Measurements from ENCODE around the gene HUWE1. TPM values are rescaled to one million over a fixed set of nuclear protein-coding genes. Genes with fewer than 3 reads are reported as not detected.
"Not testable (repeated sequence)": the region's sequence is repeated elsewhere in the genome, so short reads cannot be mapped to it uniquely, and the experiment has no call there.

The HUWE1 gene
- total and polyA plus RNA-seq, 2 donors from 2014 or later, result 34.2 to 203 TPM

GRCh38 chrX:53728506-53728905 lies 42.0 kb upstream of the HUWE1 start:
- Histone ChIP-seq H3K9me3 (ENCODE audit: control insufficient read depth in 2 of 3, insufficient read depth in 1 of 3, low read length in 3 of 3) (no peaks in the 10 kb centered on the region), H3K4me1 (ENCODE audit: control insufficient read depth in 2 of 3, insufficient read depth in 2 of 3, low read depth in 1 of 3, low read length in 3 of 3) (no peaks in the 10 kb centered on the region), H3K9ac (ENCODE audit: low read length in 3 of 3) (no peak overlapping the region), H3K27me3 (ENCODE audit: control insufficient read depth, insufficient read depth, low read length) (no peaks in the 10 kb centered on the region), H3K27ac (ENCODE audit: low read depth in 2 of 2, low read length in 2 of 2) (no peak overlapping the region), H3K36me3 (ENCODE audit: control insufficient read depth in 2 of 3, insufficient read depth in 3 of 3, low read length in 3 of 3) (no peaks in the 10 kb centered on the region), H3K4me3 (ENCODE audit: low read length in 3 of 3) (no peak overlapping the region)
- intact Hi-C loops (cut with DNase I), result no loop called here
- FAIRE-seq (no peak), DNase-seq (no peak)
- TF ChIP-seq CTCF (IDR thresholded peaks at IDR 0.05; ENCODE audit: borderline replicate concordance, extremely low read depth, insufficient read depth), result no peak

- Histone ChIP-seq H3K4me3 (ENCODE audit: low read length in 3 of 3) (no peak overlapping the region), H3K27me3 (ENCODE audit: control insufficient read depth, insufficient read depth, low read length) (no peaks in the 10 kb centered on the region), H3K4me1 (ENCODE audit: control insufficient read depth in 2 of 3, insufficient read depth in 2 of 3, low read depth in 1 of 3, low read length in 3 of 3) (no peaks in the 10 kb centered on the region), H3K9me3 (ENCODE audit: control insufficient read depth in 2 of 3, insufficient read depth in 1 of 3, low read length in 3 of 3) (no peaks in the 10 kb centered on the region), H3K9ac (ENCODE audit: low read length in 3 of 3) (no peak overlapping the region), H3K36me3 (ENCODE audit: control insufficient read depth in 2 of 3, insufficient read depth in 3 of 3, low read length in 3 of 3) (no peaks in the 10 kb centered on the region), H3K27ac (ENCODE audit: low read depth in 2 of 2, low read length in 2 of 2) (no peak overlapping the region)
- DNase-seq (no peak), FAIRE-seq (no peak)
- intact Hi-C loops (cut with DNase I), result no loop called here
- TF ChIP-seq CTCF (IDR thresholded peaks at IDR 0.05; ENCODE audit: borderline replicate concordance, extremely low read depth, insufficient read depth), result no peak
Observed at GRCh38 chrX:53724872-53725271, 38.4 kb upstream of the HUWE1 start.

GRCh38 chrX:53723381-53723780 lies 36.9 kb upstream of the HUWE1 start:
- no peak overlapping the region for H3K4me3 ChIP-seq (ENCODE audit: low read length in 3 of 3)
- no peak overlapping the region for H3K27ac ChIP-seq (ENCODE audit: low read depth in 2 of 2, low read length in 2 of 2)
- DNase-seq (no peak), FAIRE-seq (no peak)
- no peaks in the 10 kb centered on the region for H3K4me1 ChIP-seq (ENCODE audit: control insufficient read depth in 2 of 3, insufficient read depth in 2 of 3, low read depth in 1 of 3, low read length in 3 of 3)
- TF ChIP-seq CTCF (IDR thresholded peaks at IDR 0.05; ENCODE audit: borderline replicate concordance, extremely low read depth, insufficient read depth), result no peak
- no peaks in the 10 kb centered on the region for H3K27me3 ChIP-seq (ENCODE audit: control insufficient read depth, insufficient read depth, low read length)
- H3K36me3 ChIP-seq (ENCODE audit: control insufficient read depth in 2 of 3, insufficient read depth in 3 of 3, low read length in 3 of 3), result no peaks in the 10 kb centered on the region
- intact Hi-C loops (cut with DNase I), result no loop called here
- no peaks in the 10 kb centered on the region for H3K9me3 ChIP-seq (ENCODE audit: control insufficient read depth in 2 of 3, insufficient read depth in 1 of 3, low read length in 3 of 3)
- H3K9ac ChIP-seq (ENCODE audit: low read length in 3 of 3), result no peak overlapping the region

- H3K9me3 ChIP-seq (ENCODE audit: control insufficient read depth in 2 of 3, insufficient read depth in 1 of 3, low read length in 3 of 3); H3K4me1 ChIP-seq (ENCODE audit: control insufficient read depth in 2 of 3, insufficient read depth in 2 of 3, low read depth in 1 of 3, low read length in 3 of 3); DNase-seq; H3K27me3 ChIP-seq (ENCODE audit: control insufficient read depth, insufficient read depth, low read length); H3K27ac ChIP-seq (ENCODE audit: low read depth in 2 of 2, low read length in 2 of 2); H3K36me3 ChIP-seq (ENCODE audit: control insufficient read depth in 2 of 3, insufficient read depth in 3 of 3, low read length in 3 of 3); H3K9ac ChIP-seq (ENCODE audit: low read length in 3 of 3); H3K4me3 ChIP-seq (ENCODE audit: low read length in 3 of 3); intact Hi-C loops (cut with DNase I); FAIRE-seq: not testable (repeated sequence)
Observed at GRCh38 chrX:53721610-53722009, 35.1 kb upstream of the HUWE1 start.

- H3K4me3 ChIP-seq (ENCODE audit: low read length in 3 of 3); DNase-seq; FAIRE-seq; H3K27ac ChIP-seq (ENCODE audit: low read depth in 2 of 2, low read length in 2 of 2); H3K9ac ChIP-seq (ENCODE audit: low read length in 3 of 3); intact Hi-C loops (cut with DNase I); H3K4me1 ChIP-seq (ENCODE audit: control insufficient read depth in 2 of 3, insufficient read depth in 2 of 3, low read depth in 1 of 3, low read length in 3 of 3); H3K36me3 ChIP-seq (ENCODE audit: control insufficient read depth in 2 of 3, insufficient read depth in 3 of 3, low read length in 3 of 3); H3K27me3 ChIP-seq (ENCODE audit: control insufficient read depth, insufficient read depth, low read length); H3K9me3 ChIP-seq (ENCODE audit: control insufficient read depth in 2 of 3, insufficient read depth in 1 of 3, low read length in 3 of 3): not testable (repeated sequence)
Observed at GRCh38 chrX:53719666-53720065, 33.1 kb upstream of the HUWE1 start.
